WTC11 (cell line): ENCODE results near the gene SLC10A3.

Experiments
- CTCF ChIP-seq: fragments of 200-600 bp; IDR thresholded peaks from 2 replicates; pipeline ENCODE4 v1.8.0; 2022; ENCODE audit warnings: antibody characterized with exemption
- EMX1 ChIP-seq: fragments of 250-450 bp; sonication (Bioruptor Pico); IDR thresholded peaks from 2 replicates; pipeline ENCODE4 v1.8.0; 2021; ENCODE audit warnings: mild to moderate bottlenecking
- JUN ChIP-seq: sonication (generic); formaldehyde crosslinking; IDR thresholded peaks from 2 replicates; pipeline ENCODE4 v1.8.0; 2023; ENCODE audit warnings: mild to moderate bottlenecking, missing genetic modification reagents
- SP1 ChIP-seq: sonication (generic); formaldehyde crosslinking; conservative IDR thresholded peaks from 2 replicates; pipeline ENCODE4 v1.8.1; 2022; ENCODE audit warnings: missing genetic modification reagents
- ZNF219 ChIP-seq: sonication (generic); formaldehyde crosslinking; IDR thresholded peaks from 2 replicates; pipeline ENCODE4 v1.8.0; 2023; ENCODE audit warnings: missing genetic modification reagents, mild to moderate bottlenecking, borderline replicate concordance
- ZNF416 ChIP-seq: fragments of 250-450 bp; sonication (Bioruptor Pico); IDR thresholded peaks from 2 replicates; pipeline ENCODE4 v1.9.0; 2021; ENCODE audit warnings: mild to moderate bottlenecking, inconsistent platforms
- ZNF532 ChIP-seq: fragments of 250-450 bp; sonication (Bioruptor Pico); IDR thresholded peaks from 2 replicates; pipeline ENCODE4 v1.9.0; 2021; ENCODE audit warnings: mild to moderate bottlenecking, borderline replicate concordance

- TF ChIP-seq EMX1 (CRISPR knock-in tag) (no peak), SP1 (CRISPR knock-in tag) (no peak), CTCF (no peak), ZNF532 (CRISPR knock-in tag) (no peak), ZNF219 (CRISPR knock-in tag) (no peak), ZNF416 (no peak), JUN (CRISPR knock-in tag) (no peak)
These were observed 12.6 kb upstream of the SLC10A3 start for GRCh38 chrX:154502989-154503388.
